ENCODE measurements around the gene KIF4B. TPM values are rescaled to one million over a fixed set of nuclear protein-coding genes. Genes with fewer than 3 reads are reported as not detected.

The KIF4B gene
- total RNA-seq, result not detected

- Histone ChIP-seq H3K27me3 (no peaks in the 10 kb centered on the region), H3K27ac (no peak within 1 kb of the TSS), H3K4me1 (no peaks in the 10 kb centered on the region), H3K4me3 (no peak within 1 kb of the TSS), H3K36me3 (no peaks in the 10 kb centered on the region), H3K9me3 (no peaks in the 10 kb centered on the region), H3K9ac (ENCODE audit: low read depth in 2 of 2, low read length in 2 of 2) (no peak within 1 kb of the TSS)
- intact Hi-C loops (cut with DNase I), result no loop called here
- no peak for TF ChIP-seq CTCF (IDR thresholded peaks at IDR 0.05)
- DNase-seq, result no peak
Observed at GRCh38 chr5:155013526-155013925, at the start of gene KIF4B. KIF4B (plus strand) TSS chr5:155013755; CDS start chr5:155013860, 105 bp downstream.

GRCh38 chr5:154966081-154966841 lies 47.3 kb upstream of the KIF4B start:
- Histone ChIP-seq H3K27me3 (no peaks in the 10 kb centered on the region), H3K9me3 (no peaks in the 10 kb centered on the region), H3K27ac (no peak overlapping the region), H3K9ac (ENCODE audit: low read depth in 2 of 2, low read length in 2 of 2) (no peak overlapping the region), H3K4me1 (no peaks in the 10 kb centered on the region), H3K36me3 (no peaks in the 10 kb centered on the region), H3K4me3 (no peak overlapping the region)
- no peak for DNase-seq
- no peak for TF ChIP-seq CTCF (IDR thresholded peaks at IDR 0.05)
- intact Hi-C loops (cut with DNase I), result no loop called here

GRCh38 chr5:154966874-154967273 lies 46.7 kb upstream of the KIF4B start:
- H3K9me3 ChIP-seq, result no peaks in the 10 kb centered on the region
- no peaks in the 10 kb centered on the region for H3K36me3 ChIP-seq
- no peaks in the 10 kb centered on the region for H3K4me1 ChIP-seq
- no peak overlapping the region for H3K27ac ChIP-seq
- H3K4me3 ChIP-seq, result no peak overlapping the region
- intact Hi-C loops (cut with DNase I), result no loop called here
- no peaks in the 10 kb centered on the region for H3K27me3 ChIP-seq
- no peak for TF ChIP-seq CTCF (IDR thresholded peaks at IDR 0.05)
- H3K9ac ChIP-seq (ENCODE audit: low read depth in 2 of 2, low read length in 2 of 2), result no peak overlapping the region
- DNase-seq, result no peak

GRCh38 chr5:154967421-154968024 lies 46.0 kb upstream of the KIF4B start:
- Histone ChIP-seq H3K27me3 (no peaks in the 10 kb centered on the region), H3K27ac (no peak overlapping the region), H3K4me1 (no peaks in the 10 kb centered on the region), H3K36me3 (no peaks in the 10 kb centered on the region), H3K9me3 (no peaks in the 10 kb centered on the region), H3K9ac (ENCODE audit: low read depth in 2 of 2, low read length in 2 of 2) (no peak overlapping the region), H3K4me3 (no peak overlapping the region)
- DNase-seq, result no peak
- intact Hi-C loops (cut with DNase I), result no loop called here
- no peak for TF ChIP-seq CTCF (IDR thresholded peaks at IDR 0.05)

- no peak for TF ChIP-seq CTCF (IDR thresholded peaks at IDR 0.05)
- intact Hi-C loops (cut with DNase I), result no loop called here
- Histone ChIP-seq H3K36me3 (no peaks in the 10 kb centered on the region), H3K9me3 (no peaks in the 10 kb centered on the region), H3K4me3 (no peak overlapping the region), H3K4me1 (no peaks in the 10 kb centered on the region), H3K27me3 (no peaks in the 10 kb centered on the region), H3K27ac (no peak overlapping the region), H3K9ac (ENCODE audit: low read depth in 2 of 2, low read length in 2 of 2) (no peak overlapping the region)
- DNase-seq, result no peak
Observed at GRCh38 chr5:154968953-154969352, 44.6 kb upstream of the KIF4B start.
